Right lobe of liver (tissue), 6 donors: ENCODE results near the gene SYT1. TPM values are rescaled to one million over a fixed set of nuclear protein-coding genes. Genes with fewer than 3 reads are reported as not detected.

Source experiments
- ATAC-seq, 4 donors: fragments of 200-7000 bp; cut with Tn5 transposase; one replicate each; pipeline ENCODE4 v1.9.1; 2020; ENCODE audit warnings: mild to moderate bottlenecking in 4 of 4, moderate library complexity in 4 of 4
- DNase-seq, 3 donors: peaks; one replicate each; pipeline ENCODE4 v3.0.0-alpha.2; 2020
- H3K27ac ChIP-seq, 3 donors: fragments of 200-600 bp; one replicate each; pipeline ENCODE4 v1.8.0; 2022
- H3K27me3 ChIP-seq, 2 donors: fragments of 200-600 bp; one replicate each; pipeline ENCODE4 v1.8.0; 2022
- H3K36me3 ChIP-seq, 4 donors: fragments of 200-600 bp; sonication (generic) in 1 of 4; one replicate each; pipeline versions ENCODE4 v1.5.1 to v1.8.0; 2017 to 2022; ENCODE audit warnings: control low read depth in 1 of 4
- H3K4me1 ChIP-seq, 4 donors: fragments of 200-600 bp; sonication (generic) in 1 of 4; one replicate each; pipeline versions ENCODE4 v1.5.1 to v1.8.0; 2017 to 2022; ENCODE audit warnings: control low read depth in 1 of 4
- H3K4me3 ChIP-seq, 3 donors: fragments of 200-600 bp; one replicate each; pipeline ENCODE4 v1.8.0; 2022
- H3K9me3 ChIP-seq, 4 donors: fragments of 200-600 bp; sonication (generic) in 1 of 4; one replicate each; pipeline versions ENCODE4 v1.5.1 to v1.8.0; 2017 to 2022; ENCODE audit warnings: control low read depth in 1 of 4
- CTCF ChIP-seq, 4 donors: fragments of 200-600 bp in 3 of 4; fragments of 450-650 bp in 1 of 4; IDR thresholded peaks; one replicate each; pipeline versions ENCODE4 v1.5.1 to v1.8.0; 2016 to 2022; ENCODE audit warnings: antibody characterized with exemption in 4 of 4, mild to moderate bottlenecking in 2 of 4
- POLR2A ChIP-seq: fragments of 450-650 bp; IDR thresholded peaks from one replicate; pipeline ENCODE4 v1.6.1; 2017; ENCODE audit warnings: antibody characterized with exemption, mild to moderate bottlenecking
- WGBS: methylation state at CpG from one replicate; pipeline ENCODE4 v1.1.6; 2018; ENCODE audit warnings: low coverage, low lambda C conversion rate; ENCODE audit not compliant: insufficient coverage; ENCODE audit errors: missing lambda C conversion rate; 5-methylcytosine and 5-hydroxymethylcytosine counted together
- intact Hi-C, 2 donors: fragments of 100-400 bp; cut with DNase I; formaldehyde crosslinking; loops; one replicate each; pipeline versions ENCODE4 v1.11.2 to v1.14.1; 2022
- total RNA-seq, 6 experiments: library from RNA; depleted of rRNA in 2 of 6; stranded (reverse); fragments of >200 nt in 2 of 6; fragmentation: NEBNext Ultra II Directional in 3 of 6; extraction: Animal tissue kit (Norgen Biotek cat#: 25700) in 3 of 6; gene quantifications; one replicate each; pipeline versions ENCODE4 v1.1.0 to v1.2.4, GENCODE V29; 2016 to 2023
- donor health status: DM: no; HTN: yes; CAD: no.
- donor health status: DM: no; HTN: no; CAD: no.
- donor health status: DM: no; HTN: no; CAD: no.
- donor health status: DM: no; HTN: yes; CAD: no.
- donor health status: DM: no; HTN: yes; CAD: no.

The SYT1 gene
- total RNA-seq, 6 experiments from 2014 or later: 0.35 to 1.9 (median 0.81) TPM

GRCh38 chr12:79411791-79412190 is 547.2 kb downstream of the SYT1 start:
- no peaks in the 10 kb centered on the region for H3K36me3 ChIP-seq
- DNase-seq (no peak), ATAC-seq (no peak)
- H3K27ac ChIP-seq: no peak overlapping the region
- intact Hi-C loops: no loop called here
- TF ChIP-seq POLR2A (no peak), CTCF (IDR thresholded peaks at IDR 0.05) (no peak)
- no peak overlapping the region for H3K4me3 ChIP-seq
- peaks cover 0 to 8% (median 0%) of the 10 kb centered on the region in 4 donors for H3K4me1 ChIP-seq
- WGBS: 57% methylated on average over 3 of the region's 3 CpGs
- no peaks in the 10 kb centered on the region for H3K9me3 ChIP-seq
- no peaks in the 10 kb centered on the region for H3K27me3 ChIP-seq

- ATAC-seq (no peak), DNase-seq (no peak)
- intact Hi-C loops: no loop called here
- no peaks in the 10 kb centered on the region for H3K9me3 ChIP-seq
- H3K36me3 ChIP-seq: no peaks in the 10 kb centered on the region
- H3K27me3 ChIP-seq: no peaks in the 10 kb centered on the region
- H3K4me3 ChIP-seq: no peak overlapping the region
- H3K27ac ChIP-seq: no peak overlapping the region
- TF ChIP-seq CTCF (IDR thresholded peaks at IDR 0.05) (no peak), POLR2A (no peak)
- peaks cover 0 to 8% (median 0%) of the 10 kb centered on the region in 4 donors for H3K4me1 ChIP-seq
Measured at GRCh38 chr12:79413796-79414195, 549.2 kb downstream of the SYT1 start.

- H3K36me3 ChIP-seq: no peaks in the 10 kb centered on the region
- peaks cover 0 to 8% (median 0%) of the 10 kb centered on the region in 4 donors for H3K4me1 ChIP-seq
- H3K27me3 ChIP-seq: no peaks in the 10 kb centered on the region
- no peak for DNase-seq
- TF ChIP-seq POLR2A (no peak), CTCF (IDR thresholded peaks at IDR 0.05) (no peak)
- no peak for ATAC-seq
- H3K27ac ChIP-seq: no peak overlapping the region
- 80% methylated on average over 2 of the region's 2 CpGs for WGBS
- H3K9me3 ChIP-seq: no peaks in the 10 kb centered on the region
- intact Hi-C loops: no loop called here
- H3K4me3 ChIP-seq: no peak overlapping the region
Measured at GRCh38 chr12:79414252-79414651, 549.7 kb downstream of the SYT1 start.

GRCh38 chr12:79415321-79415720 is 550.7 kb downstream of the SYT1 start:
- Histone ChIP-seq H3K36me3 (no peaks in the 10 kb centered on the region), H3K4me1 (peaks cover 0 to 8% (median 0%) of the 10 kb centered on the region in 4 donors), H3K27me3 (no peaks in the 10 kb centered on the region), H3K9me3 (no peaks in the 10 kb centered on the region), H3K4me3 (no peak overlapping the region), H3K27ac (no peak overlapping the region)
- no peak for TF ChIP-seq POLR2A
- no peak for TF ChIP-seq CTCF (IDR thresholded peaks at IDR 0.05)
- WGBS: 67% methylated on average over 2 of the region's 2 CpGs
- ATAC-seq (no peak), DNase-seq (no peak)
- intact Hi-C loops: no loop called here
